ENCODE results near the gene CAPZB.

The CAPZB gene

GRCh38 chr1:19372602-19373001 is 112.7 kb downstream of the CAPZB start:
- Histone ChIP-seq H3K4me2 (ENCODE audit: low read length) (no peak overlapping the region), H3K9ac (ENCODE audit: low read depth, low read length) (no peak overlapping the region), H3K4me1 (ENCODE audit: control insufficient read depth, insufficient read depth, low read length) (peaks cover 4% of the 10 kb centered on the region), H3K9me3 (replicated peaks; ENCODE audit: low read length) (no peaks in the 10 kb centered on the region), H3K4me3 (ENCODE audit: low read length) (no peak overlapping the region), H3K27me3 (ENCODE audit: control insufficient read depth, insufficient read depth, low read length) (no peaks in the 10 kb centered on the region), H3K36me3 (ENCODE audit: insufficient read depth, low read length) (peaks cover 58% of the 10 kb centered on the region)

- Histone ChIP-seq H3K4me2 (ENCODE audit: low read length) (no peak overlapping the region), H3K4me3 (ENCODE audit: low read length) (no peak overlapping the region), H3K9ac (ENCODE audit: low read depth, low read length) (no peak overlapping the region), H3K27me3 (ENCODE audit: control insufficient read depth, insufficient read depth, low read length) (no peaks in the 10 kb centered on the region), H3K9me3 (replicated peaks; ENCODE audit: low read length) (no peaks in the 10 kb centered on the region), H3K36me3 (ENCODE audit: insufficient read depth, low read length) (peaks cover 53% of the 10 kb centered on the region), H3K4me1 (ENCODE audit: control insufficient read depth, insufficient read depth, low read length) (peaks cover 4% of the 10 kb centered on the region)
These were observed 113.2 kb downstream of the CAPZB start for GRCh38 chr1:19372136-19372514.

- H3K4me1 ChIP-seq (ENCODE audit: control insufficient read depth, insufficient read depth, low read length) = peaks cover 4% of the 10 kb centered on the region
- no peak overlapping the region for H3K9ac ChIP-seq (ENCODE audit: low read depth, low read length)
- H3K9me3 ChIP-seq (replicated peaks; ENCODE audit: low read length) = no peaks in the 10 kb centered on the region
- H3K4me3 ChIP-seq (ENCODE audit: low read length) = no peak overlapping the region
- no peak overlapping the region for H3K4me2 ChIP-seq (ENCODE audit: low read length)
- H3K36me3 ChIP-seq (ENCODE audit: insufficient read depth, low read length) = peaks cover 46% of the 10 kb centered on the region
- H3K27me3 ChIP-seq (ENCODE audit: control insufficient read depth, insufficient read depth, low read length) = no peaks in the 10 kb centered on the region
These were observed 113.9 kb downstream of the CAPZB start for GRCh38 chr1:19371226-19372135.

GRCh38 chr1:19370453-19371170 is 114.7 kb downstream of the CAPZB start:
- peaks cover 38% of the 10 kb centered on the region for H3K36me3 ChIP-seq (ENCODE audit: insufficient read depth, low read length)
- H3K27me3 ChIP-seq (ENCODE audit: control insufficient read depth, insufficient read depth, low read length) = no peaks in the 10 kb centered on the region
- peaks cover 4% of the 10 kb centered on the region for H3K4me1 ChIP-seq (ENCODE audit: control insufficient read depth, insufficient read depth, low read length)
- H3K4me3 ChIP-seq (ENCODE audit: low read length) = no peak overlapping the region
- H3K4me2 ChIP-seq (ENCODE audit: low read length) = no peak overlapping the region
- H3K9me3 ChIP-seq (replicated peaks; ENCODE audit: low read length) = no peaks in the 10 kb centered on the region
- no peak overlapping the region for H3K9ac ChIP-seq (ENCODE audit: low read depth, low read length)

- Histone ChIP-seq H3K4me3 (ENCODE audit: low read length) (no peak overlapping the region), H3K9ac (ENCODE audit: low read depth, low read length) (no peak overlapping the region)
These were observed 115.8 kb downstream of the CAPZB start for GRCh38 chr1:19369396-19370090.

GRCh38 chr1:19368964-19369363 is 116.4 kb downstream of the CAPZB start:
- Histone ChIP-seq H3K4me3 (ENCODE audit: low read length) (no peak overlapping the region), H3K4me2 (ENCODE audit: low read length) (no peak overlapping the region), H3K27me3 (ENCODE audit: control insufficient read depth, insufficient read depth, low read length) (no peaks in the 10 kb centered on the region), H3K9ac (ENCODE audit: low read depth, low read length) (no peak overlapping the region), H3K9me3 (replicated peaks; ENCODE audit: low read length) (no peaks in the 10 kb centered on the region), H3K4me1 (ENCODE audit: control insufficient read depth, insufficient read depth, low read length) (peaks cover 4% of the 10 kb centered on the region), H3K36me3 (ENCODE audit: insufficient read depth, low read length) (peaks cover 28% of the 10 kb centered on the region)

More at GRCh38 chr1:19369396-19370090, 115.8 kb downstream of the CAPZB start:
- no peak overlapping the region for H3K4me2 ChIP-seq (ENCODE audit: low read length)
- no peaks in the 10 kb centered on the region for H3K27me3 ChIP-seq (ENCODE audit: control insufficient read depth, insufficient read depth, low read length)
- no peaks in the 10 kb centered on the region for H3K9me3 ChIP-seq (replicated peaks; ENCODE audit: low read length)
- peaks cover 4% of the 10 kb centered on the region for H3K4me1 ChIP-seq (ENCODE audit: control insufficient read depth, insufficient read depth, low read length)
- H3K36me3 ChIP-seq (ENCODE audit: insufficient read depth, low read length) = peaks cover 32% of the 10 kb centered on the region

- Histone ChIP-seq H3K4me1 (ENCODE audit: control insufficient read depth, insufficient read depth, low read length) (peaks cover 4% of the 10 kb centered on the region), H3K27me3 (ENCODE audit: control insufficient read depth, insufficient read depth, low read length) (no peaks in the 10 kb centered on the region), H3K36me3 (ENCODE audit: insufficient read depth, low read length) (peaks cover 25% of the 10 kb centered on the region), H3K4me2 (ENCODE audit: low read length) (no peak overlapping the region), H3K9me3 (replicated peaks; ENCODE audit: low read length) (no peaks in the 10 kb centered on the region), H3K9ac (ENCODE audit: low read depth, low read length) (no peak overlapping the region), H3K4me3 (ENCODE audit: low read length) (no peak overlapping the region)
These were observed 117.3 kb downstream of the CAPZB start for GRCh38 chr1:19368050-19368449.

- H3K4me1 ChIP-seq (ENCODE audit: control insufficient read depth, insufficient read depth, low read length) = peaks cover 4% of the 10 kb centered on the region
- no peak overlapping the region for H3K4me3 ChIP-seq (ENCODE audit: low read length)
- peaks cover 20% of the 10 kb centered on the region for H3K36me3 ChIP-seq (ENCODE audit: insufficient read depth, low read length)
- H3K4me2 ChIP-seq (ENCODE audit: low read length) = no peak overlapping the region
- H3K9ac ChIP-seq (ENCODE audit: low read depth, low read length) = no peak overlapping the region
- no peaks in the 10 kb centered on the region for H3K27me3 ChIP-seq (ENCODE audit: control insufficient read depth, insufficient read depth, low read length)
- no peaks in the 10 kb centered on the region for H3K9me3 ChIP-seq (replicated peaks; ENCODE audit: low read length)
These were observed 117.7 kb downstream of the CAPZB start for GRCh38 chr1:19367584-19368041.

GRCh38 chr1:19366599-19367536 is 118.5 kb downstream of the CAPZB start:
- no peak overlapping the region for H3K4me2 ChIP-seq (ENCODE audit: low read length)
- no peak overlapping the region for H3K9ac ChIP-seq (ENCODE audit: low read depth, low read length)
- H3K9me3 ChIP-seq (replicated peaks; ENCODE audit: low read length) = no peaks in the 10 kb centered on the region
- H3K4me1 ChIP-seq (ENCODE audit: control insufficient read depth, insufficient read depth, low read length) = peaks cover 8% of the 10 kb centered on the region
- no peaks in the 10 kb centered on the region for H3K27me3 ChIP-seq (ENCODE audit: control insufficient read depth, insufficient read depth, low read length)
- H3K4me3 ChIP-seq (ENCODE audit: low read length) = no peak overlapping the region
- peaks cover 14% of the 10 kb centered on the region for H3K36me3 ChIP-seq (ENCODE audit: insufficient read depth, low read length)

- Histone ChIP-seq H3K9me3 (replicated peaks; ENCODE audit: low read length) (no peaks in the 10 kb centered on the region), H3K27me3 (ENCODE audit: control insufficient read depth, insufficient read depth, low read length) (no peaks in the 10 kb centered on the region), H3K9ac (ENCODE audit: low read depth, low read length) (no peak overlapping the region), H3K4me1 (ENCODE audit: control insufficient read depth, insufficient read depth, low read length) (peaks cover 11% of the 10 kb centered on the region), H3K4me2 (ENCODE audit: low read length) (no peak overlapping the region), H3K36me3 (ENCODE audit: insufficient read depth, low read length) (peaks cover 10% of the 10 kb centered on the region), H3K4me3 (ENCODE audit: low read length) (no peak overlapping the region)
These were observed 119.6 kb downstream of the CAPZB start for GRCh38 chr1:19365721-19366120.
